Neuronal stem cell (in vitro differentiated cells): ENCODE measurements around the gene SND1.

ENCODE experiments used
- DNase-seq: peaks from one replicate; pipeline ENCODE4 v3.0.0-alpha.2; 2013; ENCODE audit warnings: low spot score
- H2AFZ ChIP-seq: one replicate; pipeline ENCODE4 v1.6.1; 2013; ENCODE audit warnings: mild to moderate bottlenecking, low read length, inconsistent platforms
- H2AK5ac ChIP-seq: 2 replicates; pipeline ENCODE4 v1.6.1; 2013; ENCODE audit warnings: low read depth, mild to moderate bottlenecking, inconsistent platforms, low read length, moderate library complexity, mixed read lengths
- H2BK120ac ChIP-seq: 2 replicates; pipeline ENCODE4 v1.6.1; 2013; ENCODE audit warnings: low read depth, mild to moderate bottlenecking, inconsistent platforms, low read length, moderate library complexity, mixed read lengths
- H2BK12ac ChIP-seq: one replicate; pipeline ENCODE4 v1.6.1; 2013; ENCODE audit warnings: low read length, inconsistent platforms
- H2BK15ac ChIP-seq: 2 replicates; pipeline ENCODE4 v1.6.1; 2013; ENCODE audit warnings: mild to moderate bottlenecking, low read length, inconsistent platforms, mixed read lengths
- H2BK5ac ChIP-seq: one replicate; pipeline ENCODE4 v1.6.1; 2013; ENCODE audit warnings: inconsistent platforms, mild to moderate bottlenecking, low read length, moderate library complexity
- H3K14ac ChIP-seq: one replicate; pipeline ENCODE4 v1.6.1; 2013; ENCODE audit warnings: low read length, inconsistent platforms
- H3K18ac ChIP-seq: 2 replicates; pipeline ENCODE4 v1.6.1; 2013; ENCODE audit warnings: low read length, inconsistent platforms
- H3K23ac ChIP-seq: 2 replicates; pipeline ENCODE4 v1.6.1; 2013; ENCODE audit warnings: low read depth, mild to moderate bottlenecking, mixed read lengths, low read length, inconsistent platforms; ENCODE audit not compliant: poor library complexity
- H3K27ac ChIP-seq: replicated peaks from 3 replicates; pipeline ENCODE4 v1.5.1; 2013; ENCODE audit warnings: low read length, inconsistent platforms
- H3K27me3 ChIP-seq, 3 experiments: 2 replicates each; pipeline ENCODE4 v1.6.1; 2013; ENCODE audit warnings: low read length in 3 of 3, mild to moderate bottlenecking in 2 of 3, inconsistent platforms in 1 of 3, low read depth in 1 of 3, mixed read lengths in 1 of 3, moderate library complexity in 1 of 3; ENCODE audit not compliant: control insufficient read depth in 3 of 3, insufficient read depth in 3 of 3
- H3K36me3 ChIP-seq, 2 donors: replicated peaks in 1 of 2; 2 replicates each; pipeline ENCODE4 v1.6.1; 2013; ENCODE audit warnings: low read length in 2 of 2; ENCODE audit not compliant: control insufficient read depth in 2 of 2, insufficient read depth in 2 of 2
- H3K4ac ChIP-seq: 2 replicates; pipeline ENCODE4 v1.6.1; 2013; ENCODE audit warnings: inconsistent platforms, mild to moderate bottlenecking, low read length, moderate library complexity
- H3K4me1 ChIP-seq, 2 donors: 1 replicate in 1 of 2; 2 replicates in 1 of 2; pipeline ENCODE4 v1.6.1; 2013; ENCODE audit warnings: low read length in 2 of 2, low read depth in 1 of 2; ENCODE audit not compliant: control insufficient read depth in 2 of 2, insufficient read depth in 1 of 2
- H3K4me2 ChIP-seq: one replicate; pipeline ENCODE4 v1.6.1; 2013; ENCODE audit warnings: mild to moderate bottlenecking, low read length, inconsistent platforms; ENCODE audit not compliant: insufficient read depth, poor library complexity, severe bottlenecking
- H3K4me3 ChIP-seq, 2 donors: 2 replicates each; pipeline ENCODE4 v1.5.1; 2013; ENCODE audit warnings: low read length in 2 of 2, mild to moderate bottlenecking in 2 of 2, inconsistent platforms in 1 of 2, moderate library complexity in 1 of 2
- H3K79me1 ChIP-seq: one replicate; pipeline ENCODE4 v1.6.1; 2013; ENCODE audit warnings: low read depth, mild to moderate bottlenecking, inconsistent platforms, low read length, moderate library complexity
- H3K9ac ChIP-seq: one replicate; pipeline ENCODE4 v1.6.1; 2013; ENCODE audit warnings: mild to moderate bottlenecking, low read depth, low read length, inconsistent platforms; ENCODE audit not compliant: poor library complexity
- H3K9me3 ChIP-seq, 2 donors: replicated peaks in 1 of 2; 2 replicates each; pipeline versions ENCODE3 to v1.6.1; 2013; ENCODE audit warnings: low read length in 2 of 2, mild to moderate bottlenecking in 2 of 2, inconsistent platforms in 1 of 2, low read depth in 1 of 2, mixed read lengths in 1 of 2, moderate library complexity in 1 of 2; ENCODE audit not compliant: control insufficient read depth in 2 of 2, insufficient read depth in 1 of 2
- H4K8ac ChIP-seq: one replicate; pipeline ENCODE4 v1.6.1; 2013; ENCODE audit warnings: low read depth, mild to moderate bottlenecking, inconsistent platforms, low read length, moderate library complexity
- H4K91ac ChIP-seq: one replicate; pipeline ENCODE4 v1.6.1; 2013; ENCODE audit warnings: low read length, low read depth, mild to moderate bottlenecking, inconsistent platforms; ENCODE audit not compliant: poor library complexity
- WGBS, 2 donors: extraction: QIAGEN DNeasy Blood & Tissue Kit; methylation state at CpG; one replicate each; pipeline ENCODE4 v1.1.7; 2013; ENCODE audit warnings: missing lambda C conversion rate in 2 of 2, mixed read lengths in 1 of 2; ENCODE audit not compliant: insufficient read length in 2 of 2, insufficient replicate concordance in 1 of 2; ENCODE audit errors: extremely low coverage in 2 of 2; 5-methylcytosine and 5-hydroxymethylcytosine counted together

The SND1 gene

DNA sequence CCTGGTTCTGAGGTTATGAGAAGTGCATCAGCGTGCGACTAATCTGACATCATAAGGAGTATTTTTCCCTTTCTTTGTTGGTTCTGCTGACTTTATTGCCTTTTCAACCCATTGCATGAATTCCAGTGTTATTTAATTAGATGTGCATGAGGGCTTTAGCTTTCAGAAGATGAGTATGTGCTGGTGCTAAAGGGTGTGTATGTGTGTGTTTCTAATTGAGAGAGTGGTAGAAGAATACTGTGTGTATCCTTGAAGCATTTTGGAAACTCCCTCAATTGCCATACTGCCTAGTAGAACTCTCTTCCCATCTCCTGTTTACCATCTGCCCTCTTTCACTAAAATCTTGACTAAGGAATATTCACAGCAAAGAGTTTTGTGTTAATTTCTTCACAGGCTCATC lies 158.1 kb downstream of the SND1 start:
- Histone ChIP-seq H3K27ac (no peak overlapping the region), H3K23ac (no peak overlapping the region), H3K4me3 (no peak overlapping the region), H3K9ac (no peak overlapping the region), H3K4me2 (no peak overlapping the region), H4K8ac (no peak overlapping the region), H3K14ac (no peak overlapping the region), H4K91ac (no peak overlapping the region), H3K4ac (no peak overlapping the region), H3K9me3 (no peaks in the 10 kb centered on the region), H2BK120ac (no peak overlapping the region), H3K79me1 (no peaks in the 10 kb centered on the region), H2AFZ (no peak overlapping the region), H2BK5ac (no peak overlapping the region), H2AK5ac (no peak overlapping the region), H3K36me3 (peaks cover 2 to 30% of the 10 kb centered on the region in 2 donors), H2BK15ac (no peak overlapping the region), H3K4me1 (peaks cover 2 to 9% of the 10 kb centered on the region in 2 donors), H2BK12ac (no peak overlapping the region), H3K27me3 (no peaks in the 10 kb centered on the region), H3K18ac (no peak overlapping the region)
- no CpG with 5 or more reads among the region's 2 CpGs for WGBS, 2 donors
- DNase-seq: no peak

DNA sequence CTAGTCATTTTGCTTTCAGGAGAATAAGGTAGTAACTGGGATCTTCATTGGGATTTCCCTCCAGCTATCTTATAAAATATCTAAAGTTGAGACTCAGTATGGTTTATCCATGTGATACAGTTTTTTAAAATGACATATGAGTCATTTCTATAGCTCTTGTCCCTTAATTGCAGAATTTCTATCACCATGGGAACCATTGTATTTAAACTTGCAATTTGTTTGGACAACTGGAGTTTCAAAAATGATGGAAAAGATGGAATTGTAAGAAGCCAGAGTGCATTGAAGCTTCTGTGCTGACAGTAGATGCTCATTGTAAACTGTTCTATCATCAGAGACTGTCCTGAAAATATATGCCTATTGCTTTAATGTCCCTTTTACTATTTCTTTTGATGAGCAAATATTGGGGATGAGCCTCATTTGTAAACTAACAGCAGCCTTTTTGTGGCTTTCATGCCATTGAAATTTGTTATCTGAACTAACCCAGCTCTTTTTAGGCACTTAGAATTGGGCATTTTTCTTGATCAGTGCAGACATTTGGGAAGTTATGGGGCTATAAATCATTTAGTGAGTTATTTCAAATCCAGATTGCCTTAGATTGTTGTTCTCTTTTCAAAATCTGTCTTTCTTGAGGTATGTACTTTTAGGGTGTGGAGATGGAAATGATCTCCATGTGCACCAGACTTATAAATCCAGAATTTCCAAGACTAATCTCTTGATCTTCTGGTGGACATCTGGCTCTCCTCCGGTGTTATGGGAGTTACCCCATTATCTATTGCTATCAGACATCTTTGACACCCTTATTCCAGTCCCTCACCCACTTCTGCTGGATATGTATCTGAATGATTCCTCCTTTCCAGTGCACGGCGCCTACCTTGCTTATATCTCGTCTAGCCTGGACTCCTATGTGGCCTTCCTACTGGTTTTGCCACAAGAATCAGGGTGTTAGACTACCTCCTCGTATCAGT lies 159.0 kb downstream of the SND1 start:
- Histone ChIP-seq H3K27ac (no peak overlapping the region), H3K14ac (no peak overlapping the region), H3K27me3 (no peaks in the 10 kb centered on the region), H3K23ac (no peak overlapping the region), H3K79me1 (no peaks in the 10 kb centered on the region), H2AFZ (no peak overlapping the region), H2BK120ac (no peak overlapping the region), H3K4me3 (no peak overlapping the region), H3K36me3 (peaks cover 2 to 30% of the 10 kb centered on the region in 2 donors), H3K4ac (no peak overlapping the region), H2BK15ac (no peak overlapping the region), H3K4me1 (peaks cover 2 to 9% of the 10 kb centered on the region in 2 donors), H2BK12ac (no peak overlapping the region), H4K91ac (no peak overlapping the region), H4K8ac (no peak overlapping the region), H3K4me2 (no peak overlapping the region), H3K9me3 (no peaks in the 10 kb centered on the region), H3K9ac (no peak overlapping the region), H2BK5ac (no peak overlapping the region), H3K18ac (no peak overlapping the region), H2AK5ac (no peak overlapping the region)
- DNase-seq: no peak
- WGBS, 2 donors: no CpG with 5 or more reads among the region's 5 CpGs

DNA sequence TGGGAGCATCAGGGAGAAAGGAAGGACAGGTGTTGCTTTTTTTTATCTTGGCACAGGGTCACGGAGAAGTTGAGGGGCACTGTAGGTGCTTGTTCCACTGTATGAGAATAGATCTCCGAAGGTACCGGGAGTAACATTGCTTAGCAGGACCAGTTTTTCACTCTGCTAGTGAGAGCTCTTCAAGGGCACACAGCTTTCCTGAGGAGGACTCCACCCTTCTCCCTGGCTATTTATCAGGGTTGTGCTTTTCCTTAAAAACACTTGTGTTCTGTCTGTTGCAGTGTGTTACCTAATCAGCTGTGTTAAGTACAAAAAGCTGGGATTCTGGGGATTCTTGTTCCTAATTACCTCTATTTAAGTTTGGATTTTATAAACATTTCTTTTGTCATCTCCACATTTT lies 160.5 kb downstream of the SND1 start:
- Histone ChIP-seq H3K23ac (no peak overlapping the region), H3K79me1 (no peaks in the 10 kb centered on the region), H3K4me3 (no peak overlapping the region), H2BK120ac (no peak overlapping the region), H3K36me3 (peaks cover 2 to 26% of the 10 kb centered on the region in 2 donors), H3K4ac (no peak overlapping the region), H2BK12ac (no peak overlapping the region), H3K9me3 (no peaks in the 10 kb centered on the region), H4K91ac (no peak overlapping the region), H2BK5ac (no peak overlapping the region), H4K8ac (no peak overlapping the region), H3K9ac (no peak overlapping the region), H2AFZ (no peak overlapping the region), H3K4me1 (peaks cover 2 to 8% of the 10 kb centered on the region in 2 donors), H3K27ac (no peak overlapping the region), H3K18ac (no peak overlapping the region), H2AK5ac (no peak overlapping the region), H3K4me2 (no peak overlapping the region), H2BK15ac (no peak overlapping the region), H3K14ac (no peak overlapping the region), H3K27me3 (no peaks in the 10 kb centered on the region)
- no CpG with 5 or more reads among the region's 3 CpGs for whole genome bisulfite sequencing, 2 donors
- DNase-seq: no peak

DNA sequence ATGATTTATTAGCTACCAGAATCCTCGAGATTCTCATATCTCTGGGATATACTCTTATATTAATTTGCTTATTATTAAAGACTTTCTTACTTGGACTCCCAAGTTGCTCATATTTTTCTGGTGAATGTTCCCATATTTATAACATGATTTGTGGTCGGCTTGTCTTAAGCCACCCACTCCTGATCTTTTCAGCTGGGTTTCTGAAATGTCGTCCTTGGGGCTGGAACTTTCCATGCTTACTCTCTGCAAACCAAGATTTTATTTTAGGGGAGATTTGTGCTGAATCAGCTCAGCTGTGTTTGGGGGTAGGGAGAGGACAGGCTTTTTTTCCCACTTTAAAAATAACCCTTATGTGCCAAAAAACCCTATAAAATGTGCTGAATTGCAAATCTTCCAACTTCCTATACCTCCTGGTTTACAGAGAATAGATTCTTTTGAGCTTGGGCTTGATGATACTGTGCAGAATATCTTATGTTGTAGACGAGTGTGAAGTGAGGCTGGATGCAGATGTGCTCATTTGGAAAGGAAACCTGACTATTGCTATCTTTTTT lies 162.1 kb downstream of the SND1 start:
- Histone ChIP-seq H3K4me3 (no peak overlapping the region), H3K36me3 (peaks cover 0 to 10% of the 10 kb centered on the region in 2 donors), H2AFZ (no peak overlapping the region), H3K14ac (no peak overlapping the region), H4K91ac (no peak overlapping the region), H3K23ac (no peak overlapping the region), H3K18ac (no peak overlapping the region), H2BK12ac (no peak overlapping the region), H3K27me3 (no peaks in the 10 kb centered on the region), H2BK120ac (no peak overlapping the region), H3K79me1 (no peaks in the 10 kb centered on the region), H3K4me2 (no peak overlapping the region), H3K27ac (no peak overlapping the region), H3K4ac (no peak overlapping the region), H3K4me1 (peaks cover 0 to 3% of the 10 kb centered on the region in 2 donors), H2BK5ac (no peak overlapping the region), H2AK5ac (no peak overlapping the region), H3K9ac (no peak overlapping the region), H4K8ac (no peak overlapping the region), H2BK15ac (no peak overlapping the region), H3K9me3 (no peaks in the 10 kb centered on the region)
- DNase-seq: no peak
- no CpG with 5 or more reads among the region's 4 CpGs for WGBS, 2 donors
